Measurements from ENCODE around the gene CEP120.

DNA sequence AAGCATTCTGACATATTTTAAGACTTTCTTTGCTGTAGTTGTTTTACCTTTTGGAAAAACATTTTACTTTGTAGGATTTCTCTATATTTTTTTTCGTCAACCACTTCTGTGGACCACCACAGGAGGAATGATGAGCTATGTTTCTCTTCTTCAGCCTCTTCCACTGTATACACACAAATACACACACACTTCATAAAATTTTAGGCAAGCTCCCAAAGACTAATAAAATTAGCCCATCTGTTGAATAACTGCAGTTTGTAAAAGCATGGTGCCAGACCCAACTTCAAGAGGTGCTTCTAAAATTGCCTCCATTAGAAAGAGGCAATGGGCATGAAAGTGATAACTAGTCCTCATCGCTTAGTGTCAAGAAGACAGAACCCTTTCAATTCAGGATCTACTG is 4.1 kb upstream of the CEP120 start:
- TF ChIP-seq CTCF (IDR thresholded peaks at IDR 0.05) = no peak
- no peak for TF ChIP-seq POLR2A (IDR thresholded peaks at IDR 0.05; ENCODE audit: low read depth)

All from esophagus muscularis mucosa (tissue), 3 donors.